Smooth muscle cell (in vitro differentiated cells): ENCODE results near the gene MRNIP. TPM values are rescaled to one million over a fixed set of nuclear protein-coding genes. Genes with fewer than 3 reads are reported as not detected.

Experiments
- DNase-seq: peaks from one replicate; lab custom pipeline; 2025; ENCODE audit not compliant: unreplicated experiment; lab: John Stamatoyannopoulos, UW
- H2AFZ ChIP-seq: fragments of 200-600 bp; sonication (generic); 2 replicates; pipeline ENCODE4 v1.6.0; 2016; ENCODE audit warnings: antibody characterized with exemption, low read depth, mild to moderate bottlenecking
- H3F3A ChIP-seq: fragments of 200-600 bp; sonication (generic); 2 replicates; pipeline ENCODE4 v1.6.0; 2017; ENCODE audit warnings: antibody characterized with exemption, low read depth
- H3K27ac ChIP-seq: fragments of 200-600 bp; sonication (generic); 2 replicates; pipeline ENCODE4 v1.5.1; 2016; ENCODE audit warnings: low read depth, mild to moderate bottlenecking
- H3K27me3 ChIP-seq: fragments of 200-600 bp; sonication (generic); 2 replicates; pipeline ENCODE4 v1.6.1; 2016; ENCODE audit warnings: low read depth, mild to moderate bottlenecking
- H3K36me3 ChIP-seq: fragments of 200-600 bp; sonication (generic); 2 replicates; pipeline ENCODE4 v1.5.1; 2016; ENCODE audit warnings: low read depth
- H3K4me1 ChIP-seq: fragments of 200-600 bp; sonication (generic); 2 replicates; pipeline ENCODE4 v1.5.1; 2016; ENCODE audit warnings: low read depth
- H3K4me2 ChIP-seq: fragments of 200-600 bp; sonication (generic); 2 replicates; pipeline ENCODE4 v1.6.0; 2016; ENCODE audit warnings: mild to moderate bottlenecking
- H3K4me3 ChIP-seq: fragments of 200-600 bp; sonication (generic); 2 replicates; pipeline ENCODE4 v1.5.1; 2016; ENCODE audit warnings: mild to moderate bottlenecking
- H3K79me2 ChIP-seq: fragments of 200-600 bp; sonication (generic); 2 replicates; pipeline ENCODE4 v1.6.0; 2016; ENCODE audit warnings: low read depth, mild to moderate bottlenecking
- H3K9ac ChIP-seq: fragments of 200-600 bp; sonication (generic); 2 replicates; pipeline ENCODE4 v1.6.0; 2016; ENCODE audit warnings: low read depth
- H3K9me3 ChIP-seq: fragments of 200-600 bp; sonication (generic); replicated peaks from 2 replicates; pipeline ENCODE4 v1.5.1; 2016; ENCODE audit warnings: low read depth
- H4K20me1 ChIP-seq: fragments of 200-600 bp; sonication (generic); 2 replicates; pipeline ENCODE4 v1.6.0; 2016; ENCODE audit warnings: low read depth
- CTCF ChIP-seq: fragments of 200-600 bp; sonication (generic); IDR thresholded peaks from 2 replicates; pipeline ENCODE4 v1.5.1; 2017; ENCODE audit warnings: borderline replicate concordance, mild to moderate bottlenecking, antibody characterized with exemption; ENCODE audit not compliant: insufficient read depth, poor library complexity, severe bottlenecking
- WGBS: methylation state at CpG from one replicate; pipeline ENCODE4 v1.1.7; 2016; ENCODE audit warnings: low lambda C conversion rate; 5-methylcytosine and 5-hydroxymethylcytosine counted together
- polyA plus RNA-seq: library from polyadenylated mRNA; unstranded; fragments of >200 nt; fragmentation: Nextera tagmentation; extraction: Ambion mirVana; gene quantifications from 2 replicates; pipeline ENCODE4 v1.2.1, GENCODE V29; 2016
- total RNA-seq: library from RNA; depleted of rRNA; stranded (reverse); fragments of >200 nt; gene quantifications from 2 replicates; pipeline ENCODE4 v1.2.3, GENCODE V29; 2014

The MRNIP gene
- total and polyA plus RNA-seq, 2 experiments from 2014 or later = 11.9 to 16.5 TPM

GRCh38 chr5:179879003-179879689 lies 20.5 kb upstream of the MRNIP start:
- Histone ChIP-seq H3F3A (no peaks in the 10 kb centered on the region), H3K9ac (no peak overlapping the region), H3K36me3 (peaks cover 14% of the 10 kb centered on the region), H3K4me3 (no peak overlapping the region), H3K27ac (no peak overlapping the region), H3K79me2 (no peaks in the 10 kb centered on the region), H3K4me1 (no peaks in the 10 kb centered on the region), H3K27me3 (no peaks in the 10 kb centered on the region), H2AFZ (no peak overlapping the region), H3K4me2 (no peak overlapping the region), H3K9me3 (peaks cover 11% of the 10 kb centered on the region), H4K20me1 (no peaks in the 10 kb centered on the region)
- TF ChIP-seq CTCF = no peak
- no peak for DNase-seq
- 98% methylated on average over 31 of the region's 31 CpGs for WGBS

GRCh38 chr5:179878222-179879002 lies 19.8 kb upstream of the MRNIP start:
- DNase-seq = no peak
- TF ChIP-seq CTCF = no peak
- no peak overlapping the region for H3K4me2 ChIP-seq
- no peaks in the 10 kb centered on the region for H3K79me2 ChIP-seq
- no peak overlapping the region for H3K9ac ChIP-seq
- H3K36me3 ChIP-seq = peaks cover 7% of the 10 kb centered on the region
- no peaks in the 10 kb centered on the region for H3F3A ChIP-seq
- peaks cover 10% of the 10 kb centered on the region for H3K9me3 ChIP-seq
- H3K27me3 ChIP-seq = no peaks in the 10 kb centered on the region
- no peak overlapping the region for H2AFZ ChIP-seq
- H4K20me1 ChIP-seq = no peaks in the 10 kb centered on the region
- WGBS = 95% methylated on average over 26 of the region's 26 CpGs
- H3K4me3 ChIP-seq = no peak overlapping the region
- no peaks in the 10 kb centered on the region for H3K4me1 ChIP-seq
- H3K27ac ChIP-seq = no peak overlapping the region

GRCh38 chr5:179876610-179876952 lies 18.0 kb upstream of the MRNIP start:
- DNase-seq = no peak
- TF ChIP-seq CTCF = no peak
- H2AFZ ChIP-seq = no peak overlapping the region
- H3K9ac ChIP-seq = no peak overlapping the region
- no peaks in the 10 kb centered on the region for H3K4me1 ChIP-seq
- no peaks in the 10 kb centered on the region for H3K9me3 ChIP-seq
- H4K20me1 ChIP-seq = no peaks in the 10 kb centered on the region
- H3K27me3 ChIP-seq = no peaks in the 10 kb centered on the region
- no peaks in the 10 kb centered on the region for H3K36me3 ChIP-seq
- no peak overlapping the region for H3K4me2 ChIP-seq
- H3K79me2 ChIP-seq = no peaks in the 10 kb centered on the region
- WGBS = 97% methylated on average over 3 of the region's 3 CpGs
- H3F3A ChIP-seq = no peaks in the 10 kb centered on the region
- H3K4me3 ChIP-seq = no peak overlapping the region
- no peak overlapping the region for H3K27ac ChIP-seq
